Measurements from ENCODE around the gene PPP2R5C.

GRCh38 chr14:101933209-101933608 lies 171.7 kb downstream of the PPP2R5C start:
- no peak for TF ChIP-seq POLR2AphosphoS5 (IDR thresholded peaks at IDR 0.05; ENCODE audit: low read depth, low read length)
- TF ChIP-seq CTCF (IDR thresholded peaks at IDR 0.05) = no peak
- no peak for TF ChIP-seq SIN3A (IDR thresholded peaks at IDR 0.05; ENCODE audit: borderline replicate concordance, insufficient read depth, low read depth, low read length)
